GM18526 (cell line): ENCODE results near the gene ABLIM3.

Experiments used
- POLR2A ChIP-seq: IDR thresholded peaks from 3 replicates; pipeline ENCODE4 v1.6.1; 2011; ENCODE audit not compliant: insufficient read length; ENCODE audit errors: extremely low read depth

The ABLIM3 gene

GRCh38 chr5:149141224-149141956 lies at the start of gene ABLIM3:
ABLIM3 (plus strand) TSS chr5:149141493; CDS start chr5:149142096, 603 bp downstream.
- no peak for TF ChIP-seq POLR2A

DNA sequence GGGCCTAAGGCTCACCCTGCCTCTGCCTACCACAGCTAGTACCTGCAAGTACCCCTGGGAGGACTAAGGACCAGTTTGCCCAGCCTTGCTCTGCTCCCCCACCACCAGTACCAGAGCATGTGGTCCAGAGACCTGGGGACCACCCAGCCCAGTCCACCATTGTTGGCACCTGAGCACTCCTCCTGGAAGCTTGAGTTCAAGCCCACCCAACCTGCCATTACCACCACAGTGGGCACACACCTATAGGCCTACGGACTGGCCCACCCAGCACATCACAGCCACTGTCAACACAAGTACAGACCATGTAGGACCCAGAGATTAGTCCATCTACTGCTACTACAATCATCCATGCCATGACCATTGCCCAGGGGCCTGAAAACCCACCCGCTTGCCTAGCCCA lies 47.7 kb upstream of the ABLIM3 start:
- no peak for TF ChIP-seq POLR2A

DNA sequence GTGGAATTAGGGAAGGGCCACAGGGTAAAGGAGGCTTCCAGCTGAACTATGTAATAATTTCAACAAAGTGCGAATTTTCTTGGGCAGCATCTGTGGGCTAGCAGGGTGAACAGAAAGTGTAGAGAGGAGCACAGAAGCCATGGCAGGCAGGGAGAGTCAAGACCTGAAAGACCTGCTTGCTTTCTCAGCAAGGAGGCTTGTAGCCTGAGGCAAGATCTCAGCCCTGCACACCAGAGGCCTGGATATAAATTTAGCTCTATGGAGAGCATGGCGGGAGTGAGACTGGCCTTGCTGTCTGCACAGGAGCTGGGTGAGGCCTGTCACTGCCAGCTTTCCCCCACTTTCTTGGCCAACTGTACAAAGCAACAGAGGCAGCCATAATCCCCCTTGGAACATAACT lies 46.3 kb upstream of the ABLIM3 start:
- TF ChIP-seq POLR2A = no peak

- TF ChIP-seq POLR2A = no peak
Measured at GRCh38 chr5:149099920-149100319, 41.4 kb upstream of the ABLIM3 start.

- no peak for TF ChIP-seq POLR2A
Measured at GRCh38 chr5:149100331-149100730, 41.0 kb upstream of the ABLIM3 start.

GRCh38 chr5:149108651-149109280 lies 32.5 kb upstream of the ABLIM3 start:
- no peak for TF ChIP-seq POLR2A

- no peak for TF ChIP-seq POLR2A
Measured at GRCh38 chr5:149110406-149110805, 30.9 kb upstream of the ABLIM3 start.

GRCh38 chr5:149113669-149114068 lies 27.6 kb upstream of the ABLIM3 start:
- no peak for TF ChIP-seq POLR2A

GRCh38 chr5:149114403-149115312 lies 26.6 kb upstream of the ABLIM3 start:
- no peak for TF ChIP-seq POLR2A

DNA sequence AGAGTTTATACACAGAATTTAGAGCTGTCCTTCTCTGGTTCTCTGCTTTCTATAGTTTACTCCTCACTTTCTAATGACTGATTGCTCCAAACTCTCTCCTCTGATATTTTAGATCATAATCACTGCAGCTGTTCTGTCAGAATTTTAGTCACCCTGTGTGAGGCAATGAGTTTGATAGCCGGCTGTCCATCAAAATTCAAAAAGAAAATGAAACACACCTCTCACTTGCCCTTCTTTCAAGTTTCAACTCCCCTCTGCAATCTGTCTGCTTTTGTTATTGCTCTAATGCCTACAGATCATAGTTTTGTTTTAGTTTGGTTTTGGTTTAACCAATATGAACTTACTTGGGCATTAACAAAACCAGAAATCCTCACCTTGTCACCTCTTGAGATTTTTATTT lies 23.3 kb upstream of the ABLIM3 start:
- TF ChIP-seq POLR2A = no peak

DNA sequence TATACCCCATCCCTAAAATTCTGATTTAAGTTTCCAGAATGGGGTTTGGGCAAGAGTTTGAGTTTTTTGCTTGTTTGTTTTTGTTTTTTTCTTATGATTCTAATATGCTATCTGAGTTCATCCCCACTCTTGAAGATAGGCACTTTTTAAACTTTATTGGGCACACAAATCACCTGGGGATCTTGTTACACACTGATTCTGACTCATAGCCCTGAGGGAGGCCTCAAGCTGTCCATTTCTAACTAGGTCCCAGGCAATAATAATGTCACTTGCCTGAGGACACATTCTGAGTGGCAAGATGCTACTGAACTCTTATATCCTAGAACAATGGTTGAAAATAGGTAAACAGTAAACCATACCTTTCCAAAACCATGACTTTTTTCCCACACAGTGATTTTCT lies 22.8 kb upstream of the ABLIM3 start:
- TF ChIP-seq POLR2A = no peak

DNA sequence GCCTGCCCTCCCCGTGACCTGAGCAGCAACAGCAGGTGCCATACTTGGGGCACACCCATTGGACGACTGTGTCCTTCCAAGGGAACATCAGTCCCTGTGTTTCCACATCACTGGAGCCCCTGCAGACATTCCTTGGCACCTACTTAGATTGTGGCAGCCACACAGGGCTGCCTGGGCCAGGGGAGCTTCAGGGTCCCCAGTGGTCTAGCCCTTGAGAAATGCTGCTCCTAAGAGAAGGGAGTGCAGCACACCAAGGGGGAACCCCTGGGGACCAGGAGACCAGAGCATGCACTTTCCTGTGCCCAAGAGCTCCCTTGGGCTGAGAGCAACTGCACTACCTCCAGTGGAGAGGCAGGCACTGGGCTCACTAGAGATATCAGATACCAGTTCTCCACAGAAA lies 20.1 kb upstream of the ABLIM3 start:
- no peak for TF ChIP-seq POLR2A

- no peak for TF ChIP-seq POLR2A
Measured at GRCh38 chr5:149123211-149123610, 18.1 kb upstream of the ABLIM3 start.

DNA sequence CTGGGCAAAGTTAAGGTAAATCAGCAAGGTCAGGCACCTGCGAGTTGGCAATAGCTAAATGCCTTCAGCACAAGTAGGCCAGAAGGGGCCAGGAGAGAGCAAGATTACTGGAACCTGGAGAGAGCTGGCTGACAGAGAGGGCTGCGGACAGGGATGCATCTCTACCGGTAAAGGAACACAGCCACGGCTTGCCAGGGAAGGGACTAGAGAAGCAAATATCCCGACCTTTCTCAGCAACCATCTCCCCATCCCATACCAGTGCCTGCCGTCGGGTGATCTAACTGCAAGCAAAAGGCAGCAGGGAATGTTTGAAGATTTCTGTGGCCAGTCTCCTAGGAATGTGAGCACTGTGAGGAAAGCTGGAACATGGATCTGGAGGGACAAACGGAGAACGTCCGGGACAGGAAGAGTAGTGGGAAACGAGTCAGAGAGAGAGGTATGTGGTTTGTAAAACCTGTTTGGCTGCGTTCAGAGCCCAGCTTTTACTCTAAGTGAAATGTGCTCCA lies 15.9 kb upstream of the ABLIM3 start:
- TF ChIP-seq POLR2A = no peak

- TF ChIP-seq POLR2A = no peak
Measured at GRCh38 chr5:149126906-149127305, 14.4 kb upstream of the ABLIM3 start.
